Thoracic aorta (tissue), 2 donors: ENCODE results near the gene MAN1A2. TPM values are rescaled to one million over a fixed set of nuclear protein-coding genes. Genes with fewer than 3 reads are reported as not detected.

Experiments used
- ATAC-seq: fragments of 150-250 bp; one replicate; pipeline ENCODE4 v1.8.0; 2017; ENCODE audit warnings: low read depth; ENCODE audit not compliant: insufficient number of reproducible peaks, low FRiP score
- DNase-seq: peaks from one replicate; pipeline ENCODE4 v3.0.0-alpha.2; 2020; ENCODE audit warnings: low spot score
- H3K27ac ChIP-seq, 2 donors: fragments of 200-600 bp; sonication (generic); 1 replicate in 1 of 2; 2 replicates in 1 of 2; pipeline ENCODE4 v1.5.1; 2016; ENCODE audit warnings: mild to moderate bottlenecking in 2 of 2, moderate library complexity in 2 of 2
- H3K27me3 ChIP-seq: fragments of 200-600 bp; sonication (generic); replicated peaks from 2 replicates; pipeline ENCODE4 v1.6.0; 2016; ENCODE audit warnings: mild to moderate bottlenecking; ENCODE audit not compliant: insufficient read depth
- H3K36me3 ChIP-seq: fragments of 200-600 bp; sonication (generic); one replicate; pipeline ENCODE4 v1.5.1; 2016
- H3K4me1 ChIP-seq, 2 donors: fragments of 200-600 bp; sonication (generic); 1 replicate in 1 of 2; 2 replicates in 1 of 2; pipeline versions ENCODE4 v1.5.1 to v1.6.0; 2016; ENCODE audit warnings: low read depth in 2 of 2, mild to moderate bottlenecking in 1 of 2; ENCODE audit not compliant: control insufficient read depth in 1 of 2
- H3K4me3 ChIP-seq: fragments of 200-600 bp; sonication (generic); 2 replicates; pipeline ENCODE4 v1.5.1; 2016; ENCODE audit warnings: mild to moderate bottlenecking
- H3K9me3 ChIP-seq: fragments of 200-600 bp; sonication (generic); 2 replicates; pipeline ENCODE4 v1.5.1; 2016
- total RNA-seq, 2 donors: library from RNA; depleted of rRNA; stranded (reverse); fragments of >200 nt; gene quantifications; one replicate each; pipeline versions ENCODE4 v1.1.0 to v1.2.3, GENCODE V29; 2016
- TF ChIP-seq, protein P1 (sequence below): fragments of 200-600 bp; sonication (generic); IDR thresholded peaks from one replicate; pipeline ENCODE4 v1.5.1; 2019; ENCODE audit warnings: antibody characterized with exemption

The MAN1A2 gene
- total RNA-seq, 2 donors from 2014 or later, result 27.1 to 48.7 TPM

DNA sequence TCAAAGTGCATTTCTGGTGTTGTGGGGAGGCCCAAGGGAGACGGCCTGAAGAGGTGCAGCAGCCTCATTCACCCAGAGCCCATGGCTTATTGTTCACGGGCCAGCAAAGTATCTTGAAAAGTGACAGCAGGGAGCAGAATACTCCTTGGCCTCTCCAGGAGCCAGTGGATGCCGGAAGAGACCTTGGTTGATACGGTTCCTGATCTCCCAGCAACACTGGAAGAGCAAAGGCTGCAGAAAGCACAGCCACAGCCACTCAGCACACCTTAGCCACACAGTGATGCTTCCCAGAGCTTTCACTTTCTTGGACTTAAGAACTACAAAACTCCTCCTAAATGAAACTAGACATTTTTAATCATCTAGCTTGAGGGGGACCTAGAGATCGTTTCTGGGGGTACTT is 174.3 kb downstream of the MAN1A2 start:
- Histone ChIP-seq H3K36me3 (no peaks in the 10 kb centered on the region), H3K4me3 (no peak overlapping the region), H3K27ac (no peak overlapping the region), H3K27me3 (no peaks in the 10 kb centered on the region), H3K4me1 (no peaks in the 10 kb centered on the region), H3K9me3 (no peaks in the 10 kb centered on the region)
- ATAC-seq (no peak), DNase-seq (no peak)
- TF ChIP-seq, protein P1, sequence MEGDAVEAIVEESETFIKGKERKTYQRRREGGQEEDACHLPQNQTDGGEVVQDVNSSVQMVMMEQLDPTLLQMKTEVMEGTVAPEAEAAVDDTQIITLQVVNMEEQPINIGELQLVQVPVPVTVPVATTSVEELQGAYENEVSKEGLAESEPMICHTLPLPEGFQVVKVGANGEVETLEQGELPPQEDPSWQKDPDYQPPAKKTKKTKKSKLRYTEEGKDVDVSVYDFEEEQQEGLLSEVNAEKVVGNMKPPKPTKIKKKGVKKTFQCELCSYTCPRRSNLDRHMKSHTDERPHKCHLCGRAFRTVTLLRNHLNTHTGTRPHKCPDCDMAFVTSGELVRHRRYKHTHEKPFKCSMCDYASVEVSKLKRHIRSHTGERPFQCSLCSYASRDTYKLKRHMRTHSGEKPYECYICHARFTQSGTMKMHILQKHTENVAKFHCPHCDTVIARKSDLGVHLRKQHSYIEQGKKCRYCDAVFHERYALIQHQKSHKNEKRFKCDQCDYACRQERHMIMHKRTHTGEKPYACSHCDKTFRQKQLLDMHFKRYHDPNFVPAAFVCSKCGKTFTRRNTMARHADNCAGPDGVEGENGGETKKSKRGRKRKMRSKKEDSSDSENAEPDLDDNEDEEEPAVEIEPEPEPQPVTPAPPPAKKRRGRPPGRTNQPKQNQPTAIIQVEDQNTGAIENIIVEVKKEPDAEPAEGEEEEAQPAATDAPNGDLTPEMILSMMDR, result no peak

- Histone ChIP-seq H3K27me3 (no peaks in the 10 kb centered on the region), H3K27ac (no peak overlapping the region), H3K4me1 (peaks cover 0 to 7% of the 10 kb centered on the region in 2 donors), H3K9me3 (no peaks in the 10 kb centered on the region), H3K36me3 (no peaks in the 10 kb centered on the region), H3K4me3 (no peak overlapping the region)
- TF ChIP-seq, protein P1, result no peak
- ATAC-seq (no peak), DNase-seq (no peak)
Observed at GRCh38 chr1:117544509-117545109, 177.4 kb downstream of the MAN1A2 start.

DNA sequence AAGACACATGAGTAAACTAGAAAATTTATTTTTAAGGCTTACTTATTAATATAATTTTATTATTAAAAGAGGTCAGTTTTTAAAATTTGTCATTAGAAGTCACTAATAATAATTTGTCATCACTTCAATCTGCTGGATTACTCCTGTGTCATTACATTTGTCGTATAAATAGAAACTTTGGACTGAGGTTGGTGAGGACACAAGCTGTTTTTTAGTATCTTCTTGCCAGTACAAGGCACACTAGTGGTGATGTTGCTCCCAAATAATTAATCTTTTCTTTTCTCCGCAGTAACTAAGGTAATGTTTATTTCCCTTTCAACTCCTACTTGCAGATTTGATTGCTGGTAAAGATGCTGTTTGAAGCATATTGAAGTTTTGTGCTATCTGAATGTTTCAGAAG is 179.2 kb downstream of the MAN1A2 start:
- H3K36me3 ChIP-seq, result no peaks in the 10 kb centered on the region
- ATAC-seq (no peak), DNase-seq (no peak)
- H3K4me1 ChIP-seq, result peaks cover 0 to 7% of the 10 kb centered on the region in 2 donors
- TF ChIP-seq, protein P1, result no peak
- no peaks in the 10 kb centered on the region for H3K27me3 ChIP-seq
- H3K9me3 ChIP-seq, result no peaks in the 10 kb centered on the region
- no peak overlapping the region for H3K27ac ChIP-seq
- no peak overlapping the region for H3K4me3 ChIP-seq

DNA sequence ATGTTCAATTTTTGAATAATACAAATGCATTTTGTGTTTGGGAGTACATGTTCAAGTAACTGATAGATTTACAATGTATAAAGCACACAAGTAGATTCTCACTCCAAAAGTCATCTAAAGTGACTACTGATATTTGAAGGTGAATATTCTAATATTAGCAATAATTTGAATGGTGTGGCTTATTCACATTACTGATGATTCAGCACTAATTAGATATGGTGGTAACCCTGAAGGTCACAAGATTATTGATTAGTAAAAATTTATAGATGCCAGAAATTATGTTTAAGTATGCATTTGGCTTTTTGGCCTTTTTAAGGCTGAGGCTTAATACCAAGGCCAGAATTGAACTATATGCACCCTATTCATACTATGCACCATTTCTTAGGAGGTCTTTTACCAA is 186.2 kb downstream of the MAN1A2 start:
- Histone ChIP-seq H3K4me1 (no peaks in the 10 kb centered on the region), H3K27me3 (no peaks in the 10 kb centered on the region), H3K36me3 (no peaks in the 10 kb centered on the region), H3K9me3 (no peaks in the 10 kb centered on the region), H3K27ac (no peak overlapping the region), H3K4me3 (no peak overlapping the region)
- TF ChIP-seq, protein P1, result no peak
- ATAC-seq (no peak), DNase-seq (no peak)

DNA sequence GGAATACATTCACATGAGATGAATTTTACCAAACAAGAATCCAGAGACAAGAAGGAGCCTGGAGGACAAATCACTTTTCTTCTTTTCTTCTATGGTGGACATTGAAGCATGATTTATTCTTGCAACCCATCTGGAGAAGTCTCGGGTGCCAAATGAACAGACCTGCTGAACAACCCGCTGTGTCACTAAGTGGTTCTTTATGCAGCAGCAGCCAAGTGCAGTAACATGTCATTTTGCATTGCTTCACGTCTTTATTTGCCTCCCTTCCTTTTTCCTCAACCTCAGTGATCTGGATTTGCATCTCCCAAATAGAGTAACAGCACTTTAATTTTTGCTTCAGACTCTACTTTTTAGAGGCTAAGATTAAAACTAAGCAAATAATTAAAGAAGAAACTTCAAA is 188.6 kb downstream of the MAN1A2 start:
- H3K27ac ChIP-seq, result no peak overlapping the region
- no peak for DNase-seq
- no peaks in the 10 kb centered on the region for H3K4me1 ChIP-seq
- no peaks in the 10 kb centered on the region for H3K36me3 ChIP-seq
- no peak for ATAC-seq
- H3K4me3 ChIP-seq, result no peak overlapping the region
- TF ChIP-seq, protein P1, result no peak
- no peaks in the 10 kb centered on the region for H3K9me3 ChIP-seq
- no peaks in the 10 kb centered on the region for H3K27me3 ChIP-seq
